K562 (cell line): ENCODE measurements around the gene PCCA. TPM values are rescaled to one million over a fixed set of nuclear protein-coding genes. Genes with fewer than 3 reads are reported as not detected.

Experiments
- ATAC-seq: fragments of 200-7000 bp; cut with Tn5 transposase; 3 replicates; pipeline ENCODE4 v1.9.1; 2020; ENCODE audit warnings: moderate library complexity
- BruUV-seq: library from RNA; stranded (reverse); fragments of 400-500 nt; replicated peaks from 2 replicates; lab custom pipeline; 2021; lab: Mats Ljungman, UMichigan
- CTCF ChIA-PET: fragments of 300-600 bp; formaldehyde crosslinking; extraction: SDS; loops from one replicate; lab custom pipeline; 2021; ENCODE audit warnings: low intra/inter-chr PET ratio; lab: Yijun Ruan, JAX
- POLR2A ChIA-PET: fragments of 300-600, 350-650 bp; sonication (Branson Sonifier 250); formaldehyde crosslinking; extraction: SDS; loops from one replicate; lab custom pipeline; 2021; ENCODE audit warnings: antibody characterized with exemption, inconsistent platforms; lab: Yijun Ruan, JAX
- DNase-seq, 4 experiments: peaks; one replicate each; pipeline versions ENCODE4 v3.0.0 to v3.0.0-alpha.2; 2011 to 2018; ENCODE audit warnings: low spot score in 3 of 4, mixed read lengths in 3 of 4; ENCODE audit errors: extremely low read depth in 1 of 4
- FAIRE-seq: peaks from 2 replicates; lab custom pipeline; 2011; peaks lifted over from hg19 to GRCh38; lab: Jason Lieb, UNC
- H2AFZ ChIP-seq: 2 replicates; pipeline ENCODE4 v1.6.0; 2011; ENCODE audit warnings: low read depth, low read length, control low read depth, inconsistent platforms
- H3K27ac ChIP-seq: fragments of 200-600 bp; 3 replicates; pipeline ENCODE4 v1.8.0; 2011; ENCODE audit warnings: low read depth, mild to moderate bottlenecking, control low read depth, inconsistent platforms, low read length, moderate library complexity, mixed read lengths; ENCODE audit errors: extremely low read depth
- H3K27me3 ChIP-seq, 2 experiments: fragments of 300-600 bp in 1 of 2; 2 replicates in 1 of 2; 3 replicates in 1 of 2; pipeline versions ENCODE4 v1.6.0 to v1.8.0; 2011; ENCODE audit warnings: inconsistent platforms in 2 of 2, low read length in 2 of 2, mild to moderate bottlenecking in 1 of 2, mixed read lengths in 1 of 2, moderate library complexity in 1 of 2; ENCODE audit not compliant: control insufficient read depth in 2 of 2, insufficient read depth in 2 of 2
- H3K36me3 ChIP-seq: fragments of 300-600 bp; 3 replicates; pipeline ENCODE4 v1.8.0; 2011; ENCODE audit warnings: mild to moderate bottlenecking, low read length, inconsistent platforms; ENCODE audit not compliant: control insufficient read depth, insufficient read depth
- H3K4me1 ChIP-seq, 2 experiments: fragments of 200-600 bp in 1 of 2; replicated peaks in 1 of 2; 2 replicates in 1 of 2; 3 replicates in 1 of 2; pipeline versions ENCODE4 v1.5.1 to v1.8.0; 2011; ENCODE audit warnings: inconsistent platforms in 2 of 2, low read length in 2 of 2, mild to moderate bottlenecking in 1 of 2, mixed read lengths in 1 of 2, moderate library complexity in 1 of 2; ENCODE audit not compliant: control insufficient read depth in 2 of 2, insufficient read depth in 2 of 2
- H3K4me2 ChIP-seq: 2 replicates; pipeline ENCODE4 v1.6.1; 2011; ENCODE audit warnings: low read length, control low read depth, inconsistent platforms, mixed read lengths; ENCODE audit not compliant: insufficient read depth
- H3K4me3 ChIP-seq: fragments of 200-600 bp; sonication (generic), shearing (Covaris generic); 2 replicates; pipeline ENCODE4 v1.5.1; 2016; ENCODE audit warnings: control low read depth, inconsistent platforms
- H3K79me2 ChIP-seq: fragments of 200-600 bp; 3 replicates; pipeline ENCODE4 v1.8.0; 2011; ENCODE audit warnings: low read length, inconsistent platforms; ENCODE audit not compliant: control insufficient read depth, insufficient read depth
- H3K9ac ChIP-seq, 2 experiments: 2 replicates each; pipeline versions ENCODE4 v1.6.0 to v1.6.1; 2011; ENCODE audit warnings: low read depth in 2 of 2, low read length in 2 of 2, control low read depth in 1 of 2, inconsistent platforms in 1 of 2, mild to moderate bottlenecking in 1 of 2, mixed read lengths in 1 of 2; ENCODE audit not compliant: insufficient read depth in 1 of 2
- H3K9me1 ChIP-seq: one replicate; pipeline ENCODE4 v1.6.0; 2011; ENCODE audit warnings: inconsistent platforms, mild to moderate bottlenecking, low read length, moderate library complexity; ENCODE audit not compliant: control insufficient read depth, insufficient read depth
- H3K9me3 ChIP-seq: replicated peaks from 2 replicates; pipeline ENCODE4 v1.5.1; 2011; ENCODE audit warnings: low read depth, low read length, inconsistent platforms; ENCODE audit not compliant: control insufficient read depth, insufficient read depth
- H4K20me1 ChIP-seq: replicated peaks from 2 replicates; pipeline ENCODE4 v1.6.1; 2011; ENCODE audit warnings: low read length, inconsistent platforms, mixed read lengths; ENCODE audit not compliant: control insufficient read depth, insufficient read depth
- ARHGAP35 ChIP-seq: fragments of 450-650 bp; IDR thresholded peaks from 2 replicates; pipeline ENCODE4 v1.6.1; 2018; ENCODE audit not compliant: partially characterized antibody
- DPF2 ChIP-seq: fragments of 450-650 bp; IDR thresholded peaks from 2 replicates; pipeline ENCODE4 v1.6.1; 2016
- FOXA3 ChIP-seq, 2 experiments: fragments of 450-650 bp in 1 of 2; sonication (generic) in 1 of 2; formaldehyde crosslinking; IDR thresholded peaks in 1 of 2; conservative IDR thresholded peaks in 1 of 2; 2 replicates each; pipeline versions ENCODE4 v1.4.0 to v1.8.0; 2020 to 2022; ENCODE audit warnings: mild to moderate bottlenecking in 2 of 2, missing genetic modification reagents in 1 of 2
- FOXK1 ChIP-seq: sonication (generic); formaldehyde crosslinking; IDR thresholded peaks from 2 replicates; pipeline ENCODE4 v1.8.0; 2022; ENCODE audit warnings: missing genetic modification reagents, mild to moderate bottlenecking, borderline replicate concordance
- L3MBTL2 ChIP-seq: fragments of 450-650 bp; IDR thresholded peaks from 2 replicates; pipeline ENCODE4 v1.6.1; 2016; ENCODE audit warnings: mild to moderate bottlenecking, moderate library complexity
- SRSF9 ChIP-seq: fragments of 200-400 bp; formaldehyde crosslinking; IDR thresholded peaks from 2 replicates; pipeline ENCODE4 v1.6.1; 2017; ENCODE audit warnings: low read depth, low read length, borderline replicate concordance
- TAF15 ChIP-seq: fragments of 200-400 bp; formaldehyde crosslinking; IDR thresholded peaks from 2 replicates; pipeline ENCODE4 v1.6.1; 2017; ENCODE audit warnings: mild to moderate bottlenecking, low read depth, low read length, moderate library complexity
- ZNF12 ChIP-seq: sonication (generic); formaldehyde crosslinking; IDR thresholded peaks from 2 replicates; pipeline ENCODE4 v1.4.0; 2020; ENCODE audit warnings: mild to moderate bottlenecking, missing genetic modification reagents
- WGBS: fragments of 100-300 bp; shearing (Covaris generic); methylation state at CpG from one replicate; pipeline ENCODE4 v1.1.6; 2016; ENCODE audit warnings: low coverage, mixed read lengths; ENCODE audit not compliant: insufficient coverage; ENCODE audit errors: missing lambda C conversion rate; 5-methylcytosine and 5-hydroxymethylcytosine counted together
- in situ Hi-C: fragments of 300-500 bp; cut with MboI; formaldehyde crosslinking; loops from 4 replicates; pipeline ENCODE4 v1.15.0; 2018; ENCODE audit warnings: inconsistent platforms, mixed read lengths
- intact Hi-C: fragments of 100-400 bp; cut with micrococcal nuclease; formaldehyde crosslinking; loops from 2 replicates; pipeline ENCODE4 v1.14.2; 2022
- polyA plus RNA-seq, 8 experiments: library from polyadenylated mRNA; depleted of rRNA in 4 of 8; stranded (reverse) in 5 of 8; unstranded in 3 of 8; fragments of >200 nt; fragmentation: Nextera tagmentation in 2 of 8; fragmentation: Illumina TruSeq in 1 of 8; extraction: Ambion mirVana in 2 of 8; extraction: Trizol in 1 of 8; gene quantifications; 2 replicates each; pipeline versions ENCODE4 v1.2.1 to v1.2.3, GENCODE V29; 2011 to 2014; ENCODE audit warnings: inconsistent platforms in 1 of 8, missing spikeins in 1 of 8
- total RNA-seq, 7 experiments: library from RNA; depleted of rRNA in 6 of 7; stranded (reverse); fragments of >200 nt in 6 of 7; fragmentation: Illumina TruSeq in 2 of 7; extraction: Trizol in 2 of 7; gene quantifications; 2 replicates each; pipeline versions ENCODE4 v1.2.1 to v1.2.3, GENCODE V29; 2011 to 2021; ENCODE audit warnings: low replicate concordance in 1 of 7
- TF ChIP-seq, protein P1 (sequence below), 2 experiments: fragments of 450-650 bp in 1 of 2; sonication (generic) in 1 of 2; formaldehyde crosslinking in 1 of 2; IDR thresholded peaks in 1 of 2; conservative IDR thresholded peaks in 1 of 2; 2 replicates each; pipeline versions ENCODE4 v1.6.1 to v1.8.1; 2016 to 2023; ENCODE audit warnings: mild to moderate bottlenecking in 2 of 2, moderate library complexity in 2 of 2, inconsistent platforms in 1 of 2, missing genetic modification reagents in 1 of 2

The PCCA gene
- total and polyA plus RNA-seq, 9 of the 15 experiments (the other 6 are each of a cell fraction or from before 2014, with no cell fraction given) = 5.2 to 14.1 (median 9.7) TPM

DNA sequence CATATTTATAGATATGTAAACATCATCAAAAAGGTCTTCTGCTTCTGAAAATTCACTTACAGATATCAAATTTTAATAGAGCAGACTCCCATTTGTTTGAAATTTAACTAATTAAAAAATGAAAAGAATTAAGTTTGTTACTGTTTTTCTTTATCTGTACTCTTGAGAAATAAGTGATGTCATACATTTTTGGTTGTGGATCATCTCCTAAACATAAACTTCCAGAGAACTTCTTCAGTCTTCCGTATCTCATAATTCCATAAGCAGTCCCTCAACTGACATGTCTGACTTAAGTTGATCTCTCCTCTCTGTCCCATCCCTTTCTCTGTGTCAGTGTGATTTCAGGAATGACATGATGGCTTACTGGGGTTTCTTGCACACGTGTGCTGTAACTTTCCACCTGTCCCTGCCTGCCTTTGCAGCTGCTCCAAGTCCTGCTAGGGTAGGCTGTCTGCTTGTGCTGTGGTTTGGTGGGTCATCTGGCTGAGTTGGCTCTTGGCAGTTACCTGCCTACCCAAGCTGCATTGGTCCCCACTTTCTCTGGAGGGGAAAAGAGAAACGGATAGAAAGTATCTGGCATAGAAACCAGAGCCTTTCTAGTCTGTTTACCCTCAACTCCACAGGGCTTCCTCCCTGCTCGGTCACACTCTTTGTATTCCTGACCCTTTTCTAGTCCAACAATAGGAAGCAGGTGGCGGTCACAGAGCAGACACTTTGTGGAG is 372.6 kb downstream of the PCCA start:
- no peak overlapping the region for H3K27ac ChIP-seq
- FAIRE-seq (no peak), DNase-seq (no peak), ATAC-seq (no peak)
- H3K36me3 ChIP-seq = no peaks in the 10 kb centered on the region
- H3K79me2 ChIP-seq = no peaks in the 10 kb centered on the region
- TF ChIP-seq FOXK1 (CRISPR knock-in tag) = no peak
- no peak for TF ChIP-seq DPF2
- TF ChIP-seq ARHGAP35 = no peak
- TF ChIP-seq SRSF9 = no peak
- no peak for TF ChIP-seq ZNF12 (CRISPR knock-in tag)
- TF ChIP-seq L3MBTL2 = no peak
- TF ChIP-seq FOXA3 (CRISPR knock-in tag; conservative IDR thresholded peaks at IDR 0.05 in 1 of 2, IDR thresholded peaks at IDR 0.05 in 1 of 2) = no peak
- TF ChIP-seq, protein P1, sequence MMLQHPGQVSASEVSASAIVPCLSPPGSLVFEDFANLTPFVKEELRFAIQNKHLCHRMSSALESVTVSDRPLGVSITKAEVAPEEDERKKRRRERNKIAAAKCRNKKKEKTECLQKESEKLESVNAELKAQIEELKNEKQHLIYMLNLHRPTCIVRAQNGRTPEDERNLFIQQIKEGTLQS (IDR thresholded peaks at IDR 0.05) = 0 out of 2 replicates have a peak, but pooled peaks have one; percentile 12
- TF ChIP-seq, protein P1 (CRISPR knock-in tag; conservative IDR thresholded peaks at IDR 0.05) = no peak
- TF ChIP-seq TAF15 = no peak
- no peak overlapping the region for H2AFZ ChIP-seq
- no peaks in the 10 kb centered on the region for H4K20me1 ChIP-seq
- ChIA-PET CTCF (no interaction called here), POLR2A (no interaction called here)
- no peak overlapping the region for H3K4me3 ChIP-seq
- H3K4me2 ChIP-seq = no peak overlapping the region
- H3K27me3 ChIP-seq = no peaks in the 10 kb centered on the region; a peak in 1 of 5 replicates
- H3K4me1 ChIP-seq = no peaks in the 10 kb centered on the region
- in situ Hi-C loops = no loop called here
- no TSS peak for BruUV-seq
- H3K9ac ChIP-seq = no peak overlapping the region
- WGBS = 29% methylated on average over 4 of the region's 5 CpGs
- H3K9me1 ChIP-seq = no peaks in the 10 kb centered on the region
- H3K9me3 ChIP-seq = no peaks in the 10 kb centered on the region
- intact Hi-C loops = no loop called here
